Stimulated activated CD8-positive, alpha-beta memory T cell treated with anti-CD3 and anti-CD28 coated beads, Interleukin-12 subunit alpha, Interleukin-12 subunit beta, amount 100 ng/mL, for 24 hours (primary cell): ENCODE results near the gene ITPKC.

Experiments
- DNase-seq: peaks from one replicate; pipeline ENCODE4 v3.0.0-alpha.2; 2020; ENCODE audit errors: extremely low read depth

ITPKC gene

DNA sequence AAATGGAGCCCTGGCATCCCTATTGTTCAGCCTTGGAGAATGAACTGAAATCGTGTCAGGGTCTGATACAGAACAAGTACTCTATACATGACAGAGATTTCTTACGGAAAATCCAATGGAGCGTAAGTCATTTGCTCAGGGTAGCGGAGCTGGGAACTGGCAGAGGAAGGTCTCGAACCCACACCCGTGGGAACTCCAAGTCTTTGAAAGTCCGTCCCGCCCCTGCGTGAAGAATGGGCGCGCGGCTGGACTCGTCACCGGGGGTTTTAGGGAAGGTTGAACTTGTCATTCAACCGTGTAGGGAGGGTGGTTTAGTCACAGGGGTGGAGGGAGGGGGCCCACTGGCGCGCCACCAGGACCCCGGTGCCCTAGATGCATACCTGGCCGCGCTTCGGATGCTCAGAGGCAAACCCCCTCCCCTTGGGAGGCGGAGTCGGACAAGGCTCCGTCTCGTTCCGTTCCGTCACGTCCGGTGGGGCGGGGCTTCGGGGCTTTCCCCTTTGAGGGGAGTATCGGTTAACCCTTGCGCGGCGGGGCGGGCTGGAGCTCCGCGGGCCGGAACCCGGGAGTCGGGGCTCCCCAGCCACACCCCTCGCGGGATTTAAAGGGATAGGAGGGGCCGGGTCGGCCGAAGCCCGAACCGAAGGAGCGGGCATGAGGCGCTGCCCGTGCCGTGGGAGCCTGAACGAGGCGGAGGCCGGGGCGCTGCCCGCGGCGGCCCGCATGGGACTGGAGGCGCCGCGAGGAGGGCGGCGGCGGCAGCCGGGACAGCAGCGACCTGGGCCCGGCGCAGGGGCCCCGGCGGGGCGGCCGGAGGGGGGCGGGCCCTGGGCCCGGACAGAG lies at the start of gene ITPKC, which contains the start of gene COQ8B:
ITPKC (plus strand) TSS at position 631 of the 843 bp plus-strand sequence; CDS start at position 655, 24 bp downstream.
COQ8B (minus strand) TSS at position 405 of the 843 bp plus-strand sequence. CDS start 2,254 bp downstream, outside the sequence.
- peak; percentile 100 for DNase-seq

DNA sequence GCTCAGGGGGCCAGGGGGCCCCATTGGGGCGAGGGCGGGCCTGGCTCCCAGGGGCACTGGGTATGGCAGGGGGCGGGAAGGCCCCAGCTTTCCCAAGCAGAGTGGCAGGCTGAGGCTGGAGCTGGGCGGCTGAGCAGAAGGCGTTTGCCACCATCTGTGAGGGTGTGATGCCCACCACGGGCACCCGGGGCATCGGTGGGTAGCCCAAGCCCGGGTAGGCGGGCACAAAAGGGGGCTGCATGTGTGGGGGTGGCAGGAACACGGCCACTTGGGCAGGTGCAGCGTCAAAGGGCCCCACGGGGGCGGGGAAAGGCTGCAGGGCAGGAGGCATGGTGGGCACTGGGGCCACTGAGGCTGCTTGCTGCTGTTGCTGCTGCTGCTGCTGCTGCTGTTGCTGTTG lies 49.3 kb upstream of the ITPKC start:
- no peak for DNase-seq

DNA sequence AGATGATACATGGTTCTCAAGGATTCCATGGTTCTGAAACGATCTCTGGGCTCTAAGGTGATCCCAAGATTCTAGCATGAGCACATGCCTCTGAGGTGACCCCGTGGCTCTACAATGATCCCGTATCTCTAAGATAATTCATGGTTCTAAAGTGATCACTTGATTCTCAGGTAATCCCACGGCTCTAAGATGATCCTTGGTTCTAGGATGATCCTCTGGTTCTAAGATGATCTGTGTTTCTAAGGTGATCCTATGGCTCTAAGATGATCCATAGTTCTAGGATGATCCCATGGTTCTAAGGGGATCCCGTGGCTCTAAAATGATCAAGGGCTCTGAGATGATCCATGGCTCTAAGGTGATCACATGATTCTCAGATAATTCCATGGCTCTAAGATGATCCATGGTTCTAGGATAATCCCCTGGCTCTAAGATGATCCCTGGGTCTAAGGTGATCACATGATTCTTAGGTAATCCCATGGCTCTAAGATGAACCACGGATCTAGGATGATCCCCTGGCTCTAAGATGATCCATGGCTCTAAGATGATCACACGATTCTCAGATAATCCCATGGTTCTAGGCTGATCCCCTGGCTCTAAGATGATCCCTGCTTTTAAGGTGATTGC lies 47.8 kb upstream of the ITPKC start:
- DNase-seq = no peak

DNA sequence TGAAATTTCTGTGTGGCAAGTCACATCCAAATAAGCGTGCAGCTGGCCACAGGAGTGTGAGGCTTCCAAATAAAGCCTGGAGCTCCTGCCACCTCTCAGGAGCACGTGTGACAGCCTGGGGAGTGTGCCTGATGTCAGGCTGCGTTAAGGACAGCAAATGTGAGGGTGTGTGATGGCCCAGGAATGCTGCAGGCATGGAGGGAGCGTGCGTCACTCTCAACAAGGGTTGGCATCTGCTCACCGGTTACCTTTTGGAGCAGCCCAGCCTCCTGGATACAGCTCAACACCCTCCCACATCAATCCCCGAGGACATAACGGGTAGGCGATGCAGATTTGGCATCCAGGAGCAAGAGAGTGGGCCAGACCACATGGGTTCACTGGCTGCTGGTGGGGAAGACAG lies 45.5 kb upstream of the ITPKC start:
- no peak for DNase-seq

DNA sequence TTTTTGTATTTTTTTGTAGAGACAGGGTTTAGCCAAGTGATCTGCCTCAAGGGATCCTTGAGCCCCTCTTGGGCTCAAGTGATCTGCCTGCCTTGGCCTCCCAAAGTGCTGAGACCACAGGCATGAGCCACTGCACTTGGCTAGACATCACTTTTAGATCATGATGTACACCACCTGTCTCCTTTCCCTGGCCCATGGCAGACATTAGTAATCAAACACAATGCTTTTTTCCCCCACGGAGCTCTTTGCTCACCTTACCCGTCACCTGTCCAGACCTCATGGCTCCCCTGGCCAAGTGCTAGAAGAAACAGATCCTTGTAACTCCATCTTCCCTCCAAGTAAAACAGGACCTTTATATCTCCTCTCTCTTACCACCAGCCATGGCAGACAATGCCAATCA lies 44.9 kb upstream of the ITPKC start:
- DNase-seq = no peak

DNA sequence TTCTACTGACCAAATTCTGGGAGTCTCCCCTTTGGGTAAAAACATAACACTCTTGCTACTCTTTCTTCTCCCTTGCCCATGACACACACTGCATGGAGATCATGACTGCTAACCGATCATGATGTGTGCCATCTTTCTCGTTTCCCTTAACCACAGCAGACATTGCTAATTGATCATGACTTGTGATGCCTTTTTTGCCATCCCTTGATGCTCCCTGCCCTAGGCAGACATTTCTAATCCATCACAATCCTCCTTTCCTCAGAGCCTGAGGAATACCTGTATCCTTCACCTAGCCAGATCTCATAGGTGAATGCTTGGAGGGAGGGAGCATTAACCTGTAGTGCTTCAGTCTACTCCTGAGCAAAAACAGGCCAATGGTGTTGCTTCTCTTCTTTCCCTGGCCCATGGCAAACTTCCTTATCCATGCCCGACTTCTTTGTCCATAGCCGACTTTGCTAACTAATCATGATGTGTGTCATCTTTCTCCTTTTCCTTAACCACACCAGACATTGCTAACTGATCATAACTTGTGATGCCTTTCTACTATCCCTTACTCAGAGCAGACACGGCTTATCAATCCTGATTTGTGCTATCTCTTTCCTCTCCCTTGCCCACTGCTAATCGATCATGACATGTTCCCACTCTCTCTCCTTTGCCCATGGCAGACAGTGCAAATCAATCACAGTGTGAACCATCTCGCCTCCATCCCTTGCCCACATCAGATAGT lies 44.2 kb upstream of the ITPKC start:
- DNase-seq = no peak

DNA sequence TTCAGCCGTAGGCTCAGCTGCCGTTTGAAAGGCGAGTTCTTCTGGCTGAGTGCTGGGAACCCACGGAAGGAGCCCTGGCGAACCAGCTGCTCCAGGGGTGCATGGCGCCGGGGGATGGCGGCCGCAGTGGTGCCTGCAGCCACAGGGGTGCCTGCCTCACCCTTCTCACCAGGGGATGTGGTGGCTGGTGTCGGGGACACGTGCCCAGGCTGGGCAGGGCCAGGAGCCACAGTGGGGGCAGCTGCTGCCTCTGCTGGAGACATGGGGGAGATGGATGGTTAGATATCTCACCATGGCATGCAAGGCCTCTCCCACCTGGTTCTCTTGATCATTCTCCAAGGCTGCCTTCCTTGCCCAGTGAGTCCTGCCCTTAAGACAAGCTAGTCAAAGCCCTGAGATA lies 43.5 kb upstream of the ITPKC start:
- DNase-seq = no peak

DNA sequence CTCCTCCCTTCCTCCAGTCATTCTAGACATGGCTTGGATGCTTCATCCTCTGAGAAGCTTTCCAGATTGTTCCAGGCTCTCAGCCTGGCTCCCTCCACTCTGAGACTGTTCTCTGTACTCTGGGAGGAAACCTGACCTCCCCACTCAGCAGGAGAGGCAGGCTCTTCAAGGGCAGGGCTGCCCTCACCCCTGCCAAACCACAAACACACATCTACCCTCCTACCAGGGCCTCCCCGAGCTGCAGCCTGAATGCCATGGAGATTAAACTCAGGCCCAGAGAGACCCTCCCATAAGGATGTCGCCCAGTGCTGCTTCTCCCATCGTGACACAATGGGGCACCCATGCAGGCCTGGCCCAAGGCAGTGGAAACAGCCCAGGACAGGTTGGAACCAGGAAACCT lies 42.6 kb upstream of the ITPKC start:
- no peak for DNase-seq

DNA sequence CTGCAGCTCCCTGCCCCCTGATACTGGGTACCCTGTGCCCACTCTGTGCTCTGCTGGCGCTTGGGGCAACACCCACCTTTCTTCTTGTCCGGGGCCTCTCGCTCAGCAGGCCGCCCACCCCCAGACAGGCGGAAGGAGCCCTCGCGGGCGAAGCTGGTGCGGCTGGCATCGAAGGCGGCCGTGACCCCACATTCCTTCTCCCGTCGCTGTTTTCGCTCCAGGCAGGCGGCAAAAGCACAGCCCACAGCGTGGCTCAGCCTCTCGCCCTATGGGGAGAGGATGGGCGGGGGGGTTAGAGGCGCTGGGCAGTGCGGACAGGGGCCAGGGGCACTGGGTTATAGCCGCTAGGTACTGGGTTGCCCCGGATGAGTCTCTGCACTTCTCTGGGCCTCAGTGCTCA lies 39.8 kb upstream of the ITPKC start:
- no peak for DNase-seq

DNA sequence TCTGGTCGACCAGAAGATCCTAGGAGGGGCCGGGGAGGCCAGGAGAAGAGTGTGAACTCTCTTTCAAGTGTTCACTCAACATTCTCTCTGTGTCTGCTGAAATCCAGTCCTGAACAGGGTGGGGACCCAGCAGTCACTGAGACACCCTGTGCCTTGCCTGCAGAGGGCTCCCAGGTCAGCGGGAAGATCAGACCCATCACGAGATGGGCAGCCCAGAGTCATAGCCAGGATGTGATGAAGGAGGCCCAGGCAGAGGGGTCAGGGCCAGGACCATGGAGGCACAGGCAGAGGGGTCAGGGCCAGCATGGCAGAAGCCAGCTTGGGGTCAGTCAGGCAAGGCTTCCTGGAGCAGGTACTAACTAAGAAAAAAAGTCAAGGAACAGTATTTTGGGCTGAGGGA lies 35.9 kb upstream of the ITPKC start:
- no peak for DNase-seq

DNA sequence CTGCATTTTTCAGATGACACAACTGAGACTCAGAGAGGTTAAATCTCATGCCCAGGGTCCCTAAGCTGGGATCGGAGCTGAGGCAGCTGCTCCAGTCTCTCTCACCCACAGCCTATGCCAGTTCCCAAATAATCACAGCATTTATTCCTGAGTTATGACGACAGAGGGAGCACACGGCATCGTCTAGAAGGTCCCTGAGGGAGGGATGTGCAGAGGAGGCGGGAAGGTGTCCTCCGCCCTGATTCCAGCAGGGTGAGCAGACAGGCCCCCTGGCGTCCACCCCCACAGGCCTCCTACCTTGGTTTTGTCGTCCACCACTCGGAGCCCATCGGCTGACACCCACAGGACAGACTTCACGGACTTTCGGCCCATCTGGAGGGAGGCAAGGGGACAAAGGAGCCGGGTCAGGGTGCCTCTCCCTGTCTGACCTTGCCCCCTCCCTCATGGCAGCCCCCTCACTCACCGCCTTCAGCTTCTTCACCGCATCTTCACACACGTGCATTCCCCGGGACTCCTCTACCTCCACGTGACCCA lies 34.4 kb upstream of the ITPKC start:
- no peak for DNase-seq

DNA sequence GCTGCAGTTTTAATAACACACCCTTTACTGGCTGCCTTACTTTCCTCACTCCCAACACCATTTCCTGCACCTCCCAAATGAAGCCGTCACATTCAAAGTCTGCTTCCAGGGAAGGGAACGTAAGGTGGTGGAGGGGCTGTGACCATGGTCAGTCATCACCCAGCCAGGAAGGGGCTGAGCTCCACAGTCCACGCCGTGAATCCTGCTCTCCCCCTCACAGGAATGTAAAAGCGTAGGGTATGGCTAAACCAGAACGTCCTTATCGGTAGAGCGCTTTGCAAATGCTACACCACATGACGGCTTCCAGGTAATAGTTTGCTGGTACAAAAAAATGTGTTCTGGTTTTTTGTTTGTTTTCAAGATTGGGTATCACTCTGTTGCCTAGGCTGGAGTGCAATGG lies 33.5 kb upstream of the ITPKC start:
- no peak for DNase-seq

DNA sequence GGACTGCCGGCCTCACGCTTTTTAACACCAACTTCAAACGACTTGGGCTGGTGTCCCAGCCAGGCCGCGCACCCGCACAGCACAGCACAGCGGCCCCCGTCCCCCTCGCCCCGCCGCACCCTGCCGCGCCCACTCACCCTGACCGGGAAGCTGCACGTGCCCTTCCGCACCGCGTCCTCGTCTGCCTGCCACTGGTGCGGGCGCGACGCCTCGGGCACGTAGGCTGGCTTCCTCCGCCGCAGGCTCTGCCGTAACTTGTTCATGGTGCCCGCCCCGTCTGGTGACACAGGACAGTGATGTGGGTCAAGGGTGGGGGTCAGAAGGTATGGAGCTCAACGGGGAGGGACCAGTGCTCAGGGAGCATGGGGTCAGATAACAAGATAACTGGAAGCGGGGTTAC lies 32.6 kb upstream of the ITPKC start:
- no peak for DNase-seq

DNA sequence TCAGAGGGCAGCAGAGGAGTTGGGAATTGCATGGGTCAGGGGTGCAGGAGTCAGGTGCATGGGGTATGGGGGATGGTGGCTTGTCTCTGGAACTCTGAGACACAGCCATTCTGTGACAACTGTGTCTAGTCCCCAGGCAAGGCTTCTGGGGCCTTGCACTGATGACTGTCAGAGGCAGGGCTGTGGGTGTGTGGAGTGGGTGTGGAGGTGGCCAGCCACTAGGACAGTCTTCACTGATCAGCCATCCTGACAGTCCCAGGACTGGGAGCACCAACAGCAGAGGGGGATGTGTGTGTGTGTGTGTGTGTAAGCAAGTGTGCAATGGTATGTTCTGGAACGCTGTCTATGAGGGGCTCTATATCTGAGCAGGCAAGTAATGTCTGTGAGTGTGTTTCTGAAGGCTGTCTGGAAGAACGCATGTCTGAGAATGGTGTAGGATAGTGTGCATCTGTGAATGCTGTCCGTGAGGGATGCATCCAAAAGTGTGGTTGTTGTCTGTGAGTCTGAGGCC lies 31.8 kb upstream of the ITPKC start:
- no peak for DNase-seq

DNA sequence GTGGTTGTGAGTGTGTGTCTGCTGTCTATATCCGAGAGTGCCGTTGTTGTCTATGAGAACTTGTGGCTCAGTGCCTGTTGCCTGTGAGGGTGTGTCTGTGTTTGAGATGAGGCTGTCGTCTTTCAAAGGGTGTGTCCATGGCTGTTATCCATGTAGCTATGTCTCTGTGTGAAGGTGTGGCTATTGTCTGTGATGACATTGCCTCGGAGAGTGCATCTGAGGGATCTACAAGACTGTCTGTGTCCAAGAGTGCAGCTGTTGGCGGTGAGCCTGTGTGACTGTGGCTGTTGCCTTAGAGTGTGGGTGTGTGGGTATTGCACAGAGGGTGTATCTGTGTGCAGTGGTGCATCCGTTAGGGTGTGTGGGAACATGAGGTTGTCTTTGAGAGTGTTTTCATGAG lies 31.3 kb upstream of the ITPKC start:
- no peak for DNase-seq

DNA sequence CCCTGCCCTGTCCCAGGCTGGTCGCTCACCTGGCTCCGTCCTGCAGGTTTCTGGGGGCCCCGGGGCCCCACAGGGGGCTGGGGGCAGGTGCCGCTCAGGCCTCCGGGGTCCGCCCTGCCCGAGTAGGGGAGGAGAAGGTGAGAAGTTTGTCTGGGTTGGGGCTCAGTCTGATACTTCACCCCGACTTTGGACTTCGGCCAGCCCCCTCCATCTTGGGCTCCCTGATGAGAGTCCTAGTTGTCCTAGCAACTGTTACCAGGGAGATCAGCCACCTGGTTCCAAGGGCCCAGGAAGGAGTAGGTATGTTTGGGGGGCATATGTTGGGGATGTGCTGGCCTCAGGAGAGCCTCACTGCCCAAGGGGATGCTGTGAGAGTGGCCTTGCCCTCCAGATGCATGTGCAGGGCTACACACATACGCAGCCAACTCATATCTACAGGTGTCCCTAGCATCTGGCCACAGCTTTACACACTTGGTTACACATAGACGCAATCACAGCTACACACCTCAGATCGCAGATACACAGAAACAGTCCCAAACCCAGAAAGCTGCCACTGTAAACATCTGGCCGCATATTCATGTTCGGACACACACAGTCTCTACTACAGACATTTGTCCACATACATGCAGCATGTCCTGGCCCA lies 29.9 kb upstream of the ITPKC start:
- DNase-seq = no peak

DNA sequence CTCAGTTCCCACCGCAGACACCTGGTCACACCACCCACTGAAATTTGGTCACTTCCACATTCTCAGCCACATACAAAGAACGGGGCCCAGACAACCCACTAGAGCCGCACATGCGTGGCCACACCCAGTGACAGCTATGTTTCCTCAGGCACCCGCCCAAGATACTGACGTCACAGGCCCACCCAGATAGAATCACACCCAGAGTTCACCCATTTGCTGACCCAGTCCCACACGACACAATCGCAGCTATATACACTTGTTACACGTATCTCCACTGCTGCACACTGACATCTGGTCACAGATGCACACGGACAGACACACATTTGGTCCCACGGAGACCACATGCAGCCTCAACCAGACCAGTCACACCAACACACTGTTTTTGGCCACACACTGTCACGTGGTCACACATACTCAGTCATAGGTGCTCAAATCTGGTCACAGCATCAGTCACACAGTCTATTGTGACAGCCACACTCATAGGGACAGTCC lies 29.3 kb upstream of the ITPKC start:
- DNase-seq = no peak

DNA sequence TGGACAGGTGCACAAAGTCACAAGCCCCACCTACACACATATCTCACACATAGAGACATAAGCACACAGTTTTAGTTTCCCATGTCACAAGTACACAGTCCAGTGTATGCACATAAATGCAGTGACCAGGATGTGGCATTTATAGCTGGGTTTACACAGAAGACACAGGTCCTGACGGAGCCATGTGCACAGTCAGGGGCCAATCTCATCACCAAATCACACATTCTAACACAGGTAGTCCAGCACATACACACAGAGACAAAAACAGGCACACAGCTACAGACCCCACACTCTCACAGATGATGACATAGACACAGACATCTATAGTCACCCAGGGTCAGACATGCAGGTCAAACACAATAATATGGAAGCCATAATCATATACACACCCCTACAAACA lies 28.6 kb upstream of the ITPKC start:
- DNase-seq = no peak

DNA sequence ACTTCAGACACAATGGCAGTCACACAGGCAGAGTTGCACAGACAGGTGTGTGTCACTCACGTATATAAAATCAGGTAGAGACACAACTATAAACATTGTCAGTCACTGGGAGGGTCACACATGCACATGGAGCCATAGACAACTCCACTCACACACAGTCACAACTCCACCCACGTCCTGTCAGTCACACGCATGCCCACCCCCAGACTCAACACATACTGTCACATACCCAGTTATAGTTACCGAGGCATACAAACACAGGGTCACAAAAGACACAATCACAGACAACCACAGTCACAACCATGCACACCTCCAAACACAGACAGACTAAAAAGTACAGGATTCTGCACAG lies 27.9 kb upstream of the ITPKC start:
- DNase-seq = no peak

DNA sequence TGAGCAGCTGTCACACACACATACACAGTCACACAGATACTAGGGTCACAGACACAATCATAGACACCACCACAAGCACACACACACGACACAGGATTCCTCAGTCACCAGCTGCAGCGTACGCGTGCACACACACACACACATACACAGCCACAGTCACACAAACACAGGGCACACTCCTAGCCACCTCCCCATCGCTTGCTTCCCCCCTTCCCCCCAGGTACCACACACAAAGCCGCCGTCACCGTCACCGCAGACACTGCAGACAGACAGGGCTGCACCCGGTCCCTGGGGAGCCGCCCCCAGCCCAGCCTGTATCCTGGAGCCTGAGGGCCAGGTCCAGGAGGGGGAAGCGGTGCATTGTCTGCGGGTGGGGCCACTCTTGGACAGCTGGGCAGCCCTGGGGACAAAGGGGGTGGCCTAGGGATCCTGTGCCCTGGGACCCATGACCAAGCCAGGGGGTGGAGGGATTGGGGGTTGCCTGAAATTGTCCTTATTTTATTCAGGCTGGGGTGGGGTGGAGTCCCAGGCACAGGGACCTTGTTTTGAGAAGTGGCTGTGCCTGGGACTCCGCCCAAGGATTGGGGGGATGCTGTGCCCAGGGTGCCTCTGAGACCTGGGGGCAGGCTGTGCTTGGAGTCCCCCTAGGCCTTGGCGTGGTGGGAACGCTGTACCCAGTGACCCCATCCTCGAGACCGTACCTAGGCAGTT lies 27.4 kb upstream of the ITPKC start:
- DNase-seq = no peak
